DND-41 (cell line): ENCODE measurements around the gene TUBB2A.

ENCODE experiments used
- ATAC-seq: fragments of 200-7000 bp; cut with Tn5 transposase; 3 replicates; pipeline ENCODE4 v1.9.1; 2021; ENCODE audit warnings: low read depth; ENCODE audit not compliant: insufficient read depth
- DNase-seq: peaks from one replicate; pipeline ENCODE4 v3.0.0-alpha.2; 2020
- H2AFZ ChIP-seq: 2 replicates; pipeline ENCODE4 v1.6.0; 2012; ENCODE audit warnings: low read depth, low read length
- H3K27ac ChIP-seq: 2 replicates; pipeline ENCODE4 v1.5.1; 2012; ENCODE audit warnings: low read length, inconsistent platforms
- H3K27me3 ChIP-seq: fragments of 200-600 bp; sonication (generic); 2 replicates; pipeline ENCODE4 v1.6.0; 2012; ENCODE audit warnings: low read length, mild to moderate bottlenecking, inconsistent platforms; ENCODE audit not compliant: insufficient read depth, poor library complexity
- H3K36me3 ChIP-seq: 2 replicates; pipeline ENCODE4 v1.5.1; 2012; ENCODE audit warnings: low read length, inconsistent platforms; ENCODE audit not compliant: insufficient read depth
- H3K4me1 ChIP-seq: 2 replicates; pipeline ENCODE4 v1.5.1; 2012; ENCODE audit warnings: mild to moderate bottlenecking, low read length; ENCODE audit not compliant: insufficient read depth
- H3K4me2 ChIP-seq: 2 replicates; pipeline ENCODE4 v1.6.0; 2012; ENCODE audit warnings: mild to moderate bottlenecking, moderate library complexity, low read length, inconsistent platforms; ENCODE audit not compliant: insufficient read depth
- H3K4me3 ChIP-seq, 2 experiments: fragments of 200-600 bp in 1 of 2; shearing (Covaris generic) in 1 of 2; 2 replicates each; pipeline ENCODE4 v1.5.1; 2012 to 2016; ENCODE audit warnings: inconsistent platforms in 2 of 2, low read length in 2 of 2, mild to moderate bottlenecking in 2 of 2, low read depth in 1 of 2, moderate library complexity in 1 of 2
- H3K79me2 ChIP-seq: 2 replicates; pipeline ENCODE4 v1.6.0; 2012; ENCODE audit warnings: low read length, inconsistent platforms; ENCODE audit not compliant: insufficient read depth
- H3K9ac ChIP-seq: 2 replicates; pipeline ENCODE4 v1.6.0; 2012; ENCODE audit warnings: low read depth, mild to moderate bottlenecking, inconsistent platforms, low read length, moderate library complexity
- H3K9me3 ChIP-seq: 2 replicates; pipeline ENCODE4 v1.5.1; 2012; ENCODE audit warnings: low read length, moderate library complexity, mild to moderate bottlenecking, inconsistent platforms; ENCODE audit not compliant: insufficient read depth, severe bottlenecking
- H4K20me1 ChIP-seq: 2 replicates; pipeline ENCODE4 v1.6.0; 2012; ENCODE audit warnings: low read length; ENCODE audit not compliant: insufficient read depth
- CTCF ChIP-seq: IDR thresholded peaks from 2 replicates; pipeline ENCODE4 v1.5.1; 2012; ENCODE audit warnings: borderline replicate concordance, low read length, moderate library complexity, mild to moderate bottlenecking; ENCODE audit not compliant: poor library complexity, severe bottlenecking; ENCODE audit errors: extremely low read depth
- EZH2 ChIP-seq: IDR thresholded peaks from 3 replicates; pipeline ENCODE4 v1.6.1; 2012; ENCODE audit warnings: borderline replicate concordance, low read depth, mild to moderate bottlenecking, moderate library complexity, low read length, inconsistent platforms; ENCODE audit not compliant: severe bottlenecking

Gene TUBB2A

GRCh38 chr6:3142536-3142935, 14.8 kb downstream of the TUBB2A start:
- TF ChIP-seq EZH2 (no peak), CTCF (no peak)
- no peaks in the 10 kb centered on the region for H3K79me2 ChIP-seq
- H2AFZ ChIP-seq: no peak overlapping the region
- H3K36me3 ChIP-seq: peaks cover 30% of the 10 kb centered on the region
- no peak for ATAC-seq
- no peaks in the 10 kb centered on the region for H3K4me1 ChIP-seq
- DNase-seq: no peak
- H3K9me3 ChIP-seq: no peaks in the 10 kb centered on the region
- no peak overlapping the region for H3K27ac ChIP-seq
- H3K9ac ChIP-seq: no peak overlapping the region
- H4K20me1 ChIP-seq: no peaks in the 10 kb centered on the region
- no peak overlapping the region for H3K4me2 ChIP-seq
- H3K27me3 ChIP-seq: no peaks in the 10 kb centered on the region
- no peak overlapping the region for H3K4me3 ChIP-seq

- no peak for ATAC-seq
- H3K79me2 ChIP-seq: no peaks in the 10 kb centered on the region
- H3K4me1 ChIP-seq: no peaks in the 10 kb centered on the region
- H2AFZ ChIP-seq: no peak overlapping the region
- peaks cover 34% of the 10 kb centered on the region for H3K36me3 ChIP-seq
- DNase-seq: no peak
- H3K4me3 ChIP-seq: no peak overlapping the region
- no peak overlapping the region for H3K9ac ChIP-seq
- H4K20me1 ChIP-seq: no peaks in the 10 kb centered on the region
- no peak overlapping the region for H3K4me2 ChIP-seq
- no peaks in the 10 kb centered on the region for H3K27me3 ChIP-seq
- no peak overlapping the region for H3K27ac ChIP-seq
- no peaks in the 10 kb centered on the region for H3K9me3 ChIP-seq
- TF ChIP-seq CTCF: no peak
- no peak for TF ChIP-seq EZH2
Measured at GRCh38 chr6:3140201-3140600, 17.1 kb downstream of the TUBB2A start.

GRCh38 chr6:3139090-3139903, 18.0 kb downstream of the TUBB2A start:
- no peak; the same call in 2 of the 3 replicates for ATAC-seq
- no peak for TF ChIP-seq EZH2
- TF ChIP-seq CTCF: no peak
- H3K9ac ChIP-seq: no peak overlapping the region
- no peak overlapping the region for H3K4me2 ChIP-seq
- no peaks in the 10 kb centered on the region for H3K79me2 ChIP-seq
- H4K20me1 ChIP-seq: no peaks in the 10 kb centered on the region
- H3K36me3 ChIP-seq: peaks cover 34% of the 10 kb centered on the region
- H3K4me3 ChIP-seq: no peak overlapping the region
- no peaks in the 10 kb centered on the region for H3K4me1 ChIP-seq
- no peaks in the 10 kb centered on the region for H3K9me3 ChIP-seq
- H2AFZ ChIP-seq: no peak overlapping the region
- no peaks in the 10 kb centered on the region for H3K27me3 ChIP-seq
- no peak overlapping the region for H3K27ac ChIP-seq
- no peak for DNase-seq
